ENCODE measurements around the gene UBE3C.
"Not testable (repeated sequence)": the region's sequence is repeated elsewhere in the genome, so short reads cannot be mapped to it uniquely, and the experiment has no call there.

Gene UBE3C

DNA sequence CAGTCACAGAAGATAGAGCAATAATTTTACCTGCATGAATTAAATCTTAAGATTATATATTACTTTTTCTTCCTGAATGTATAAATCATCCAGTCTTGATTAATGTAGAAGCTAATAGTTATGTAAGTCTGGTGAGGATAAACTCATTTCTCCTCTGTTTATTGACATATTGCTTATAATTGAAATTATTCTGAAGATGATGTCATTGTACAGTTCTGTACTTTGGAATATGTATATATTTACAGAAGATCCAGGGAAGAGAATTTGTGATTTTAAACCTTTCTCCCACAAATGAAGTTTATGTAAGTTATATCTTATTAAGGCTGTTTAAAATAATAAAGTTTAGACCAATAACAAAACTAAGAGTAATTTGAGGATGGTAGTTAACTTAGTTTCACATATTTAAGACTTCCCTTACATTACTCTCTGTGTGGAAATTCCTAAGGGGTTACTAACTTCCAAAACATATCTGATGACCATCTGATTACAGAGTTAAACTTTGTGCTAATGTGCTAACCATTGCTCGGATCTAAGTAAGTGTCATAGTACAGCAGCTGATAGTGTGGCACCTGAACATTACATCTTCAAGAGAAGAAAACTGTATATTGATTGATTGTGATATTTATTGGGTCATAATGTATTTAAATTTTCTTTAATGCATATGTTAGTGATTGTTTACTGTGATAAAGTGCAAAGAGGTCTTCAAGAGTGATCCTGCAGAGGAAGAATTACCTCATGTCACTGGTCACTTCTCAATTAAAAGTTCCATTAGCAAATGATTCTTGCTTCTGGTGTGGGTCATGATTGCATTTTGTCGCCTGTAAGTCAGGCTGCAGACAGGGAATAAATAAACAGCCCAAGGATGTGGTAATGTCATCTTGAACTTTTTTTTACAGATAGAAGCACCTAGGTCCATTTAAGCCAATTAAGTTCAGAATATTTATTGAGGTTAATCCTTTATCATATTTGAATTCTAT is 96.9 kb downstream of the UBE3C start:
- DNase-seq (ENCODE audit: low read depth in 2 of 2) = no peak

DNA sequence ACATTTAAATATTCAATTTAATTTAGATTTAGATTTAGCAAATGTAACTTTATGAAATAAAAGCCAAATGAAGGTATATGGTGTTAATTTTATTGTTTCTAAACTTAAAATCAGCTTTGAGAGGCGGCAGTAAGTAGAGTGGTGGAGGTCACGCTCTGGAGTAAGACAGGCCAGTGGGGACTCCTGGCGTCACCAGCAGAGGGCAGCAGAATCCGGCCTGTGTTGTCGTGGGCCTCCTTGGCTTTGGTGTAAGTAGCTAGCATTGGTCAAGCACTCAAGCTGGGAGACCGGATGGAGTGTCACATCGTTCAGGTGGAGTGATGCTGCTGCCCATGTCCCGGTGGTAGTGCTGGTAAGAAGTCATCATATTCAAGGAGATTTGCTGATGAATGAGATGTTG is 99.4 kb downstream of the UBE3C start:
- no peak for DNase-seq (ENCODE audit: low read depth in 2 of 2)

DNA sequence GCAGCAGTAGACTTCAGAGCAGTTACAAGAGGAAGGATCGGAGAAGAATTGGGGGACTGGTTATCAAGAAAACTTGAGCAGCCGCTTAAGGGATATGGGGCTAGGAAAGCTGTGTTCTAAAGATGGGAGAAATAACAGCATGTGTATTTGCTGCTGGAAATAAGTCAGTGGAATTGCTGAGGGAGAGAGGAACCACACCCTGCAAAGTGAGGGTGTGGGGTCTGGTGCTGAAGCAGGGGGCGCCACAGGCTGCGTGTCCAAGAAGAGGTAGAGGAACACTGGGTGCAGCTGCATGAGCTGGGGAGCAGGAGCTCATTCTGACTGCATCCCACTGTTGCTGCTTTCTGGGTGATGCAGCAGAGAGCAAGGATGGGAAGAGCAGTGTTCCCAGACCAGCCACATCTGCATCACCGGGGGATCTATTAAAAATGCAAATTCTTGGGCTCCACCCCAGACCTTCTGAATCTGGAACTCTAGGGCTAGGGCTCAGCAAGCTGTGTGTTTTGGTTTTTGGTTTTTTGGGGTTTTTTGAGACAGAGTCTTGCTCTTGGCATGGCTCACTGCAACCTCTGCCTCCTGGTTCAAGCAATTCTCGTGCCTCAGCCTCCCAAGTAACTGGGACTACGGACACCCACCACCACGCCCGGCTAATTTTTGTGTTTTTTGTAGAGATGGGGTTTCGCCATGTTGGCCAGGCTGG is 101.0 kb downstream of the UBE3C start:
- no peak for DNase-seq (ENCODE audit: low read depth in 2 of 2)

DNA sequence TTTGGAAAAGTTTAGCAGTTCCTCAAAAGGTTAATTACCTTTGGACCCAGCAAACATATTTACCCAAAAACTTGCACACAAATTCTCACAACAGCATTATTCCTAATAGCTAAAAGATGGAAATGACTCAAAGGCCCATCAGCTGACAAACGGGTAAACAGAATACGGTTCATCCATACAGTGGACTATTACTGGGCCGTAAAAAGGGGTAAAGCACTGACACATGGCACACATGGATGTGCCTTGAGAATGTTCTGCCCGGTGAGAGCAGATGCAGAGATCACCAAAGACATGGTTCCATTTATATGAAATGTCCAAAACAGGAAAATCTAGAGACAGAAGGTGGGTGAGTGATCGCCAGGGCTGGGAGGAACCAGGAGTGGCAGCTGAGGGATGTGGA is 102.9 kb downstream of the UBE3C start:
- no peak for DNase-seq (ENCODE audit: low read depth in 2 of 2)

DNA sequence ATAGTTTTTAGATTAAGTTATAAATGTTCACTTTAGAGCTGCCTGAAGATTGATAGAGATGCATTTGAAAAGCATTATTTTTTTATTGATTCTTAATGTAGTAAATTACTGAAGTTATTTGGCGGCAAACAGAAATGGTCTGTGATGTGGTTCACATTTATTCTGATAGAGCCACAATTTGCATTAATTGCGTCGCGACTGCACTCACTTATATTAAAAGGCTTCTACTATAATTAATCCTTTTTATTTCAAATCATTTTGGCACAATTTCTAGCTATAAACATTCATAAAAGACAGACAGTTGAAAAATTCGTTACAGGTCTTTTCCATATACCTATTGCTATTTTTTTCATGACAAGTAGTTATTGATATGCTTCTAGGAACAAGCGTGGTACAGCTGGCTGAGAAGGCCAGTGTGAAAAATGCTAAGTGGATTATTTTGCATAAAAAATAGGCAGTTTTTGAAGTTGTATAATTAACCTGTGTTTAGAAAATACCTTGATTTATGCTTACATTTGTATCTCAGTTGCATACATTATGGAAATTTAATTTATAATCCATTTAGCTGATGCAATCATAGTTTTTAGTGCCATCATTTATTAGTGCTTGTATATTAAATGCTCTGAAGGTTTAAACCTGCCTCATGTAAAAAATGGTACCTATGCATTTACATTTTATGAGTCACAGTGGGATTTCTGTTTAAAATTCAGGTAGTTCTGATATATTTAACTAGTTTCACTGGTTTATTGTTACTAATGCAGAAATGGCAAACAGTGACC is 106.0 kb downstream of the UBE3C start:
- no peak for DNase-seq (ENCODE audit: low read depth in 2 of 2)

DNA sequence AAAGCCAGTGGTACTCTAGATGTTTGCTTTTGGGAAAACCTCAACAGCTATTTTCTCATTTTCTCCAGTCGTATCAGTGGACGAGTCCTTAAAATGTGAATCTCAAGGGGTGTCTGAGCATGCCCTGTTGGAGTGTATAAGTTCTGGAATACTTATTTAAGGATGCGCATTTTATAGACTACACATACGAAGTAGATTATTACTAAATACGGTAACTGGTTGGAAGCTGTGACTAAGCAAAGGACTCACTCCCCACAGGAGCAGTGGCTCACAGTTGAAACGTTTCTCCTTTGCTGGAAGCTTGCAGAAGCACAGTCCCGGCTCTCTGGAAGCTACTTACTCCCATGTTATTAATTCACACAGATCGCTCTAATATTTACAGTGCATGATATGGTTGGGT is 107.3 kb downstream of the UBE3C start:
- DNase-seq (ENCODE audit: low read depth in 2 of 2) = no peak

DNA sequence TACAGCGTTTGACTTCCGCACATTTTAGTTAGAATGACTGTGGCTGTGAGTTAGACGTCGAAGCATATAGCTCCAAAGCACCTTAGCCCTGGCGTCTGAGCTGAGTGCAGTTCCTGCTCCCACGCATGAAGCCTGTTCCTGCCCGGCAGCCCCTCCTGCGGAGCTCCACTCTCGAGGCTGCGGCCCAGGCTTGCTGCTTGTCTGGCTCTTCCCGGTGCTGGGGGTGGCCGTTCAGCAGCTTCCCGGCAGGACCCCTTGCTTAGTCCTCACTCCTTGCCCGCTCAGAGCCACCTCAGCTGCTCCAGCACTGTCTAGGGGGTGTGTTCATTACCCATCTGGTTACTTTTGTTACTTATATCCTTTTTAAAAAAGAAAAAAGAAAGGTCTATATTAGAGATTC is 109.9 kb downstream of the UBE3C start:
- DNase-seq (ENCODE audit: low read depth in 2 of 2) = no peak

DNA sequence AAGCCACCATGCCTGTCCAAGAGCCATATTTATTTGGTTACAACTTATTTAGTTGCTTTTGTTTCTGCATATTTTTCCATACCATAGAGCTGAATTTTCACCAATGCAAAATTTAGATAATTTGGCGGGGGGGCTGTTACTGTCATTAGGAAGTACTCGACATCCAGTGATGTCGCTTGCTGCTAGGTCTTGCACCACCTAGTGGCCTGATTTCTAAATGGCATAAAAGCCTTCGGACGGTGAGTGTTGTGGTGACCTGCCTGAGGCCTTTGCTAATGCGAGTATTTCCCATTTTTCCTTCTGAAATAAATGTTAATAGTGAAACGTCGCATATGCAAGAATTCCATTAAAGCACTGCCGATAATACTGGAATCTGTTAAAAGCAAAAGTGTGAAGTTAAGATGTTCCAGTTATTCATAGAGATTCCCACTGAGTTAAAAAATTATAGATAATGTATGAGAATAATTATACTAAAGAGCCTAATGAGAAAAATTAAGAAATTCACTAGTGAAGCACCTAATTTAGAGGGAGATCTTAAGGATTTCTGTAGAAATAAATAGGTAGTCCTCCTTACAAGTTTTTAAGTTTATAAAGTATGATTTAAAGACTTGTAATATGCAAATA is 112.0 kb downstream of the UBE3C start:
- DNase-seq (ENCODE audit: low read depth in 2 of 2) = peak in 1 of 2 donors; percentile 12

DNA sequence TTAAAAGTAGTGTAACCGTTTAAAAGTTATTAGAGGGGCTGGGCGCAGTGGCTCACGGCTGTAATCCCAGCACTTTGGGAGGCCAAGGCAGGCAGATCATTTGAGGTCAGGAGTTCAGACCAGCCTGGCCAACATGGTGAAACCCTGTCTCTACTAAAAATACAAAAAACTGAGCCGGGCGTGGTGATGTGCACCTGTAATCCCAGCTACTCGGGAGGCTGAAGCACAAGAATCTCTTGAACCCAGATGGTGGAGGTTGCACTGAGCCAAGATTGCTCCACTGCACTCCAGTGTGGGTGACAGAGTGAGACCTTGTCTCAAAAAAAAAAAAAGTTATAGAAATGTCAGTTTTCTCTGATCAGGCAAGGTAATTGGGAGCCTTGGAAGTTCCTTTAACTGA is 113.1 kb downstream of the UBE3C start:
- DNase-seq (ENCODE audit: low read depth in 2 of 2) = not testable (repeated sequence)

DNA sequence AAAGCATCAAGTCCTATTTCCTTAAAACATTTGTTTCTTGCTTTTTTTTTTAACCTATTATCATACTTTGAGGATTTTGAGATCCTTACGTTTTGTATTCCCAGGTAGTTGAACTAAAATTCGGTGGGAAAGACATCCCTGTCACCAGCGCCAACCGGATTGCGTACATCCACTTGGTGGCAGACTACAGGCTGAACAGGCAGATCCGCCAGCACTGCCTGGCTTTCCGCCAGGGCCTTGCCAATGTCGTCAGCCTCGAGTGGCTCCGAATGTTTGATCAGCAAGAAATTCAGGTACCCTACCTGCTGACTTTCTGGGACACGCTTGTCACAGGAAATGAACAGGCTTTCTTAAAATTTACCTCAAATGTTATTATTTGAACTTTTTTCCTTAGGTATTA is 115.1 kb downstream of the UBE3C start:
- no peak for DNase-seq (ENCODE audit: low read depth in 2 of 2)

DNA sequence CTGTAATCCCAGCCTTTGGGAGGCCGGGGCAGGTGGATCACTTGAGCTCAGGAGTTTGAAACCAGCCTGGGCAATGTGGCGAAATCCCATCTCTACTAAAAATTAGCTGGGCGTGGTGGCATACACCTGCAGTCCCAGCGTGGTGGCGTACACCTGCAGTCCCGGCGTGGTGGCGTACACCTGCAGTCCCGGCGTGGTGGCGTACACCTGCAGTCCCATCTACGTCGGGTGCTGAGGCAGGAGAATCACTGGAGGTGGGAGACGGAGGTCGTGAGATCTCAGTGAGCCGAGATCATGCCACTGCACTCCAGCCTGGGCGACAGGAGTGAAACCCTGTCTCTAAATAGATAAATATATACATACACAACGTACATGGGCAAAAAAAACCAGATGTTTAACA is 116.1 kb downstream of the UBE3C start:
- DNase-seq (ENCODE audit: low read depth in 2 of 2) = not testable (repeated sequence)

DNA sequence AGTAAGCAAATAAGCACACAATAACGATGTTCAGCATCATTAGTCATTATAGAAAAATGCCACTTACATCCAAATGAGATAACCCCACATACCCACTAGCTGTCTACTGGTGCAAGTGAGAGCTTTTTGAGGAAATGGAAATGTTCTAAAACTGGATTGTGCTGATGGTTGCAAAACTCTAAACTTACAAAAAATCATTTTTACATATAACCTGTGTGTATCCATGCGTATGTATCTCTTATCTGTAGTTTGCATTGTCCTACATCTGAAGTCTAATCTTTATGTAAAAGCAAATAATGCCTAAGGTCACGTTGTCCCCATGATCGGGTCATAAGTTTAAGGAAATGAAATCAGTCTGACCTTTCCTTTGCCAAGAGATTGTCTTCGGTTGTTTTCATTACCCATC is 116.5 kb downstream of the UBE3C start:
- DNase-seq (ENCODE audit: low read depth in 2 of 2) = no peak

DNA sequence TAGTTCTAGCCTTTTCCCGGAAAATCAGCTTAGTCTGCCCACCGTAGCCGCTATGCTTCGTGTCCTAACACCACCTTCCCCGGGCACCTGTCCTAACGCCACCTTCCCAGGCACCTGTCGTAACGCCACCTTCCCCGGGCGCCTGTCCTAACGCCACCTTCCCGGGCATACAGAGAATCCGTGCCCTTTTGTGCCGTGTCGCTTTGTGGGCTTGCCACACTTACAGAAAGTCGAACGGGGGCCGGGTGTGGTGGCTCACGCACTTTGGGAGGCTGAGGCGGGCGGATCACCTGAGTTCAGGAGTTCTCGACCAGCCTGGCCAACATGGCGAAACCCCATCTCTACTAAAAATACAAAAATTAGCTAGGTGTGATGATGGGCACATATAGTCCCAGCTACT is 124.4 kb downstream of the UBE3C start:
- DNase-seq (ENCODE audit: low read depth in 2 of 2) = no peak

DNA sequence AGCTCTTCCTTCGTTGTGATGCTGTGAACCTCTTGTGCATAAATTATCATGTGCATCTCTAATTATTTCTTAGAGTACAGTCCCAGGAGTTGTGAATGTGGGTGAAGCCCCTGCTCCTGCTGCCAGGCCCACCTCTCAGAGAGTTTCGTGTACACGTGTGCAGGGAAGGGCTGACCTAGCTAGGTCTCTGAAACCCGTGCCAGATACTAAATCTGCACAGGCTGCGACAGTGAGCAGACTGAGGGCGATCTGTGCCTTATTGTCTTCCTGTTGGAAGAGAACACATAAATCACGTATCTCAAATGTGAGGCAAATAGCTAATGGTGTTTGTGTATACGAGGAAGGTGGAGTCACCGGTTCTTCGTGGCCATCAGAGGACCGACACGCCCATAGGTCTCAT is 126.3 kb downstream of the UBE3C start:
- no peak for DNase-seq (ENCODE audit: low read depth in 2 of 2)

DNA sequence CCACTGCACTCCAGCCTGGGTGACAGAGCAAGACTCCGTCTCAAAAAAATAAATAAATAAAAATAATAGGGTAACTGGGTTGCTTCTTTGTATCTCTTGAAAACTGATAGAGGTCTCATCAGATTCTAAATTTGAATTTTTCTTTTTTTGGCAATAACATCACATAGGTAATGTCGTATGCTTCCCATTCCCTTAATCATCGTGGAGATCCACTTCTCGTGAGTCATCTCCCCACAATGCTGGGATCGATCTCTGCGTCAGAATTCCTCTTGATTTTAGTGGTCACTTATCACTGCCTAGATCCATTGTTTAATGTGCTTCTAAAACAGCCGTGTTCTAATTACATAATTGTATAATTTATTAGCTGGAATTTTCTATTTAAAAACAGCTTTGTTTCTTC is 127.5 kb downstream of the UBE3C start:
- DNase-seq (ENCODE audit: low read depth in 2 of 2) = no peak

DNA sequence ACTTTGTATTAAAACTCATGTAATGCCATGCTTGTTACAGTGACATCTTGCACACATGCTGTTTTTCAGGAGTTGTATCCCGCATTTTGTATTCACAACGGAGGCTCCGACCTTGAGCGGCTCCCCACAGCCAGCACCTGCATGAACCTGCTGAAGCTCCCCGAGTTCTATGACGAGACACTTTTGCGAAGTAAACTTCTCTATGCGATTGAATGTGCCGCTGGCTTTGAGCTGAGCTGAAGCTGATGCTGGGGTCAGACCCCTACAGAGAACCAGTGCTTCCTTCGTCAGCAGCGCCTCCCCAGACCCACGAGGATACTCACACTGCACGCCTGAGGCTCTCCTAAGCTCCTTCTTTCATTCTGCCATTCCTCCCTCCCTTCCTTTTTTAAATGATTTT is 128.8 kb downstream of the UBE3C start:
- no peak for DNase-seq (ENCODE audit: low read depth in 2 of 2)

DNA sequence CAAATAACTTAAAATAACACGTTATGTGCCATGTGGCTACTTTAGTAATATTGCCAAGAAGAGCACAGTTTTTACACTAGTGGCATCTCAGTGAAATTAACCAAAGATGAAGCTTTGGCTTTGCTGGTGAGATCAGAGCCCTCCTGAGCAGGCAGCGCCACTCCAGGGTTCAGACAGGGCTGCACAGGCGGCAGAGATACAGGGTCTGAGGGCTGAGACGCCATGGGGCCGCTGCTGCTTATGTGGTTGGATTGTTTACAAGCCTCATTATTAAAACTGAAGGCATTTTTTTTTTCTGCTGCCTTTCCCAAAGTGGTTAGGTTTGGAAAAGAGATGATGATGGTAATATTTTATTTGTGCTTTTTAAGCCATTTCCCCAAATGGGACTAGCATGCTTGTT is 129.2 kb downstream of the UBE3C start:
- no peak for DNase-seq (ENCODE audit: low read depth in 2 of 2)

DNA sequence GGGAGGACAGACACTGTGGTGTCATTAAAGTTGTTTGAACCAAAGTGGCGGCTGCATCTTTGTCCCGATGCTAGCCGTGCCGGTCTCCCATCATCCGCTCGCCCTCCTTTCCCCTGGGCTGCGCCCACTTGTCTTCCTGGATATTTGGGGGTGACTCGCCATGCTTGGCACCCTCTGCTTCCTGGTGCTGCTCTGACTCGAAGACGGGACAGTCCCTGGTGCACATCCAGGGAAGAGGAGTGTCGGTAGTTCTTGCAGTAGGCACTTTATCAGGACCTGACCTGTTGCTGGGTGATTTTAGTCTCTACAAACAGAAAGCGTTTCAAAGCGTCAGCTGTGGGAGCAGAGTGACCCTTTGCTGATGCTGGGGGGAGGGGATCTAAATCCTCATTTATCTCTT is 129.8 kb downstream of the UBE3C start:
- no peak for DNase-seq (ENCODE audit: low read depth in 2 of 2)

DNA sequence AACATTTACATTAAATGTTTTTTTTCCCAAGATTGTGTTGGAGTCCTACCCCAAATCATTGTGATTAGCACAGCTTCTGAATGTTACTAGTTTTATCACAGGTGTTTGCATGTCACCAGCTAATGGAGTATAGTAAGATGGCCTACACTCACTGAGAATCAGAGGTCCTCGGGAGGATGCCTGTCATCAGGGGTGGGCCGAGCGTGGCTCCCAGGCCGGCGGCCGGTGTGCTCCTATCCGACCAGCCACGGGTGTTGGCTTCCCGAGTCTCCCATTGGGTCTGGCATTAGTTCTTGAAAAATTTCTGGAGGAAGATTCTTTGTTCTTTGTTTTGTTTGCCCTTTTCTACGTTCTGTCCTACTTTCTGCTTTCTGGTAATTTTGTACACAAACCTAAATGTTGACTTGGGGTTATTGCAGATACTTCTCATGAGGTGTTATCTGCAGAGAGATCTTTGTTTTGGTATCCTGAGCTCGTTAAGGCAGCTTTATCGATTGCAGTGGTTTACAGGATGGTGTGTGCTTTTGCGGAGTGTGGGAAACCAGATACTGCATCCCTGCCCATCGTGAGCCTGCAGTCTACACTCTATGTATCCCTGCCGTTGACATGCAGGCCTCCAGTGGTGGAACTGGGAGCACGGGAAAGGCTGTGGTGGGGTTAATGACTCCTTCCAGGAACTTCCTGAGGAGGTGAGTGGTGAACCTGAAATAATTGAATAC is 130.8 kb downstream of the UBE3C start:
- no peak for DNase-seq (ENCODE audit: low read depth in 2 of 2)

DNA sequence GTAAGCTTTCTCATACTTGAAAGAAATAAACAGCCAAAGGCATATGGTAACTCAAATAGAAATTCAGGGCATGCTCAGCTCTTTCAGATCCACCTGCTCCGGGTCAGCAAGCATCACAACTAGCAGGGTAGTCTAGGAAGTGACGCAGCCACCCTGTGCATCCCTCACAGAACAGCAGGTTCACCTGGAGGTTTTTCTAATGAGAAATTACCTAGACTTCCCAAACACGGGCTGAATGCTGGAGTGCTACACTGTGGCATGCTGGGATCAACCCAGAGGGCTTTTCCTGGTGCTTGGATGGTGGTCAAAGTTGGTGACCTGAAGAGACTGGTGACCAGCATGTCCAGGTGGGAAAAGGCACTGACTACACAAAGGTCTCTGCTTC is 131.3 kb downstream of the UBE3C start:
- no peak for DNase-seq (ENCODE audit: low read depth in 2 of 2)

DNA sequence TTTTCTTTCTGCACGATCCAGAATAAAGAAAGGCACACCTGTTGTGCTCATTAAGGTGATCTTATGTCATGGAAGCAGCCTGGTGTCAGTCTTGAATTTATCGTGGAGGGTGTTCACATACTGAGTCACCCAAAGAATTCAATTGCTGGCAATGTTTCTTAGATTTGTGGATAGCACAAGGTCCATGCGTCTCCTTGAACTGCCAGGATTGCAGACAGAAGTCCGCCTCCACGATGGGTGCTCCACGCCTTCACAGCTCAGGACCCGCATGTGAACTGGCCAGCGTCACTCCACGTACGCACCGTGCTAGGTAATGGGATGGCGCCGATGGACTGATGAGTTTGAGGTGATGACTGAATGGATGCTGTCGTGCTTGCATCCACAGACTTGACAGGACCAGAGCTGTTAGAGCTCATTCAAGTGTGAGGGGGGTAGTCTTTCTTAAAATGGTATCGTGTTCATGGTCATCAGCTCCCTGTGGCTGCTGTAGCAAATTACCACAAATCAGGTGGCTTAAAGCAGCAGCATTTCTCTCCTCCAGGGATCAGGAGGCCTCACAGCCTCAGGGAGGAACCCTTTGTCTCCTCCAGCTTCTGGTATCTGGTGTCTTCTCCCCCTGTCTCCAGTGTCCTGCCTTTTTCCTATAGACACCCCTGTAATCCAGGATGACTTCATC is 132.7 kb downstream of the UBE3C start:
- no peak for DNase-seq (ENCODE audit: low read depth in 2 of 2)

Data from stimulated activated CD8-positive, alpha-beta memory T cell treated with anti-CD3 and anti-CD28 coated beads, Interleukin-7, amount 100 ng/mL, for 1 hour (primary cell).